ENCODE results near the gene CEBPE. TPM values are rescaled to one million over a fixed set of nuclear protein-coding genes. Genes with fewer than 3 reads are reported as not detected.

CEBPE gene
- total RNA-seq, 1 donor from 2014 or later = not detected

DNA sequence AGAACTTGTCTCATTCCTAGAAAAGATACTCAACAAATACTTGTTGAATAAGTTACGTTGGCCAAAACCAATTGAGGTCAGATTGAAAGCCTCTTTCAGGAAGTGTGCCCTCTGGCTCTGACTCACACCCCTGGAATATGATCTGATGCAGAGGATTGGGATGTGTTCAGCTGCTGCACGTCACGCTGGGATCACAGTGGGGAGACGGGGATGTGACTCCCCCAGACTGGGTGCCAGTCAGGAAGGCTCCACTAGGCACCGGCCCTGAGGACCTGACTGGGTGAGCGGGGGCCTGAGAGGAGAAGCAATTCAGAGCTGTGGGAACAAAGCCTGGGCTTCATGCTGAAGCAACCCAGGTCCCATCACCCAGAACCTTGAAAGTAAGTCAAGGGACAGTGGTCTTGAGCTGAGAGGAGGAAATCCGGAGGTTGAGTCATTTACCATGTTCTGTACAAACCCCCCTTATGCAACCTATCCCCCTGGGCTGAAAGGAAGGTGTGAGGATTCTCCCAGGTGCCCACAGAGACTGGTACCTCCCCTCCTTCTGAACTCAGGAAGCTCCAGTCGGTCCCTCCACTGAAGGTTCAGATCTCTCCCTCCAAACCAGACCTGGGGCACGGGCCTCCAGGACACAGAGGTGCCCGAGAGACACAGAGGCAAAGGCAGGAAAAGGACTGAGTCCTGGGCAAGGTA, 3.9 kb downstream of the CEBPE start:
- intact Hi-C loops (cut with micrococcal nuclease) = no loop called here
- no peak overlapping the region for H3K27ac ChIP-seq (replicated peaks)
- H3K4me1 ChIP-seq = peaks cover 7% of the 10 kb centered on the region
- DNase-seq = no peak
- TF ChIP-seq CTCF (IDR thresholded peaks at IDR 0.05; ENCODE audit: borderline replicate concordance) = no peak
- H3K36me3 ChIP-seq = no peaks in the 10 kb centered on the region
- H3K27me3 ChIP-seq (ENCODE audit: low read depth) = peaks cover 68% of the 10 kb centered on the region
- H3K4me3 ChIP-seq = no peak overlapping the region
- no peaks in the 10 kb centered on the region for H3K9me3 ChIP-seq (replicated peaks)

DNA sequence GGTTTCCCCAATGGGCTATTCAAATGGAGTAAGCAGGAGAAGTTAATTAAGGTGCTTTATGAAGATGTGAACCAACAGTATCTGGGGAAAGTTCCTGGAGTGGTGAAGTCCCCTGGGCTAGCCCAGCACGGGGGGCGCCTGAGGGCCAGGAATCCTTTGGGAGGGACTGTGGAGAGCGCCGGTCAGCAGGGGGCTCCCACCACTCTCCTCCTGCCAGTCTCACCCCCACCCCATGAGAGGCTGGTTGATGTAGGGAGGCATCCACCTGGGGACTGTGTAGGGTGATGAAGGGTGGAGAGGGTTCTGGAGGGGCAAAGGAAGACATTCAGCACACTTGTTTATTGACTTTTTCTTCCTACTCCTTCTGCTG, 4.4 kb downstream of the CEBPE start:
- peaks cover 7% of the 10 kb centered on the region for H3K4me1 ChIP-seq
- intact Hi-C loops (cut with micrococcal nuclease) = loop anchor here (5.0 kb wide), 1 partner anchor 83 kb away; no protein-coding TSS in a partner anchor
- no peak overlapping the region for H3K27ac ChIP-seq (replicated peaks)
- no peak for DNase-seq
- no peaks in the 10 kb centered on the region for H3K9me3 ChIP-seq (replicated peaks)
- H3K27me3 ChIP-seq (ENCODE audit: low read depth) = peaks cover 73% of the 10 kb centered on the region
- H3K4me3 ChIP-seq = no peak overlapping the region
- no peaks in the 10 kb centered on the region for H3K36me3 ChIP-seq
- TF ChIP-seq CTCF (IDR thresholded peaks at IDR 0.05; ENCODE audit: borderline replicate concordance) = no peak

GRCh38 chr14:23114120-23114458, 5.0 kb downstream of the CEBPE start:
- DNase-seq = no peak
- TF ChIP-seq CTCF (IDR thresholded peaks at IDR 0.05; ENCODE audit: borderline replicate concordance) = no peak
- Histone ChIP-seq H3K4me3 (no peak overlapping the region), H3K27me3 (ENCODE audit: low read depth) (peaks cover 73% of the 10 kb centered on the region), H3K27ac (replicated peaks) (no peak overlapping the region), H3K36me3 (no peaks in the 10 kb centered on the region), H3K9me3 (replicated peaks) (no peaks in the 10 kb centered on the region), H3K4me1 (peaks cover 7% of the 10 kb centered on the region)
- intact Hi-C loops (cut with micrococcal nuclease) = loop anchor here (5.0 kb wide), 1 partner anchor 83 kb away; no protein-coding TSS in a partner anchor

DNA sequence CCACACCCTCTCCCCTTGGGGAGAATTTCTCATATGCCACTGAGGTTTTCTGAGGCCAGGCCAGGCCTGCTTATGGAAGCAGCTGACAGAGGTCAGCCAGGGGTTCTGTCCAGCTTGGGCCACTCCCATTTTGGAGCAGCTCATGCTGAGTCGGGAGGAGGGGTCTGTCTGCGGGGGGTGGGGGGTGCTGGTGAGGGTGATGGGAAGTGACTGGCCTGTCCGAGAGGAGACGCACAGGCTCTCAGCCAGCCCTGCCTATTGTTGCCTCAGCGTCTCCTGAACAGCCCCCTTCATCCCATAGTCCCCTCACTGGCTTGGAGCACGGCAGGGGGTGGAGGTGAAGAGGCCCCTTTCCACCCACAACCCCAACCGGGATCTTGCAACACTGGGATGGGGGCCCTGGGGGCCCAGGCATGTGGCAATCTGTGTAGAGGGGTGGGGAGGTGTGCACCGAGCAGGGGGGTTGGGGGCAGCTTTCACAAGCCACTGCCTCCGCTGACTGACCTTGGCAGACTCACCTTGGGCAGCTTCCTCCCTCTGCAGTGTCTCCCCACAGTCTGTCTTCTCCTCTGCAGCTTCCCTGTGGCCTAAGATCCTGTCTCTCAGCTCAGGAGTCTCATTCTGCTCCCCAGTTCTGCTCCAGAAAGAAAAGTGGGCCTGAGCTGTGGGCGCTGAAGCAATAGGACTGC, 5.5 kb downstream of the CEBPE start:
- DNase-seq = no peak
- TF ChIP-seq CTCF (IDR thresholded peaks at IDR 0.05; ENCODE audit: borderline replicate concordance) = no peak
- no peak overlapping the region for H3K27ac ChIP-seq (replicated peaks)
- no peak overlapping the region for H3K4me3 ChIP-seq
- no peaks in the 10 kb centered on the region for H3K36me3 ChIP-seq
- H3K9me3 ChIP-seq (replicated peaks) = no peaks in the 10 kb centered on the region
- intact Hi-C loops (cut with micrococcal nuclease) = loop anchor here (5.0 kb wide), 1 partner anchor 84 kb away; no protein-coding TSS in a partner anchor
- peaks cover 73% of the 10 kb centered on the region for H3K27me3 ChIP-seq (ENCODE audit: low read depth)
- peaks cover 7% of the 10 kb centered on the region for H3K4me1 ChIP-seq

- intact Hi-C loops (cut with micrococcal nuclease) = loop anchor here (5.0 kb wide), 1 partner anchor 85 kb away; no protein-coding TSS in a partner anchor
- no peak for TF ChIP-seq CTCF (IDR thresholded peaks at IDR 0.05; ENCODE audit: borderline replicate concordance)
- Histone ChIP-seq H3K4me1 (peaks cover 7% of the 10 kb centered on the region), H3K27me3 (ENCODE audit: low read depth) (peaks cover 69% of the 10 kb centered on the region), H3K4me3 (no peak overlapping the region), H3K9me3 (replicated peaks) (no peaks in the 10 kb centered on the region), H3K27ac (replicated peaks) (no peak overlapping the region), H3K36me3 (no peaks in the 10 kb centered on the region)
- DNase-seq = no peak
Observed at GRCh38 chr14:23112359-23113178, 6.5 kb downstream of the CEBPE start.
